Progenitor cell of endocrine pancreas (in vitro differentiated cells): ENCODE results near the gene CAPN12. TPM values are rescaled to one million over a fixed set of nuclear protein-coding genes. Genes with fewer than 3 reads are reported as not detected.

Experiments
- DNase-seq: peaks from one replicate; pipeline ENCODE4 v3.0.0; 2021; ENCODE audit warnings: low spot score; ENCODE audit not compliant: unreplicated experiment
- H3K27ac Mint-ChIP-seq: 2 replicates; pipeline ENCODE4 v1.8.0; 2021; ENCODE audit warnings: mild to moderate bottlenecking, moderate library complexity, mixed read lengths
- H3K27me3 Mint-ChIP-seq: 2 replicates; pipeline ENCODE4 v1.8.0; 2021; ENCODE audit warnings: mixed read lengths
- H3K36me3 Mint-ChIP-seq: 2 replicates; pipeline ENCODE4 v1.8.0; 2022; ENCODE audit warnings: mixed read lengths; ENCODE audit not compliant: insufficient read depth
- H3K4me1 Mint-ChIP-seq: 2 replicates; pipeline ENCODE4 v1.8.0; 2021; ENCODE audit warnings: low read depth, mixed read lengths
- H3K4me3 Mint-ChIP-seq: 2 replicates; pipeline ENCODE4 v1.8.0; 2021; ENCODE audit warnings: low read depth, mild to moderate bottlenecking, moderate library complexity, mixed read lengths
- H3K9me3 Mint-ChIP-seq: 2 replicates; pipeline ENCODE4 v1.8.0; 2021; ENCODE audit warnings: low read depth, mixed read lengths
- CTCF ChIP-seq: fragments of 200-600 bp; sonication (generic); IDR thresholded peaks from one replicate; pipeline ENCODE4 v1.5.0; 2021; ENCODE audit warnings: antibody characterized with exemption, mild to moderate bottlenecking; ENCODE audit not compliant: unreplicated experiment
- total RNA-seq: library from RNA; stranded (reverse); gene quantifications from 2 replicates; pipeline ENCODE4 v1.2.1, GENCODE V29; 2021

Gene CAPN12
- total RNA-seq, 1 donor from 2014 or later, result 4.1 TPM

- Mint-ChIP-seq H3K4me1 (peaks cover 65% of the 10 kb centered on the region), H3K4me3 (no peak overlapping the region), H3K36me3 (peaks cover 20% of the 10 kb centered on the region), H3K27ac (peak overlapping the region; percentile 99), H3K27me3 (no peaks in the 10 kb centered on the region), H3K9me3 (no peaks in the 10 kb centered on the region)
- TF ChIP-seq CTCF, result no peak
- no peak for DNase-seq
These were observed 54.1 kb downstream of the CAPN12 start for GRCh38 chr19:38690146-38690545.

GRCh38 chr19:38687837-38688378 lies 56.4 kb downstream of the CAPN12 start:
- no peak overlapping the region for H3K4me3 Mint-ChIP-seq
- no peaks in the 10 kb centered on the region for H3K27me3 Mint-ChIP-seq
- peaks cover under 1% of the 10 kb centered on the region for H3K9me3 Mint-ChIP-seq
- peak overlapping the region; percentile 100 for H3K27ac Mint-ChIP-seq
- H3K36me3 Mint-ChIP-seq, result peaks cover 20% of the 10 kb centered on the region
- TF ChIP-seq CTCF, result no peak
- peaks cover 64% of the 10 kb centered on the region for H3K4me1 Mint-ChIP-seq
- no peak for DNase-seq

GRCh38 chr19:38686530-38686888 lies 57.8 kb downstream of the CAPN12 start:
- Mint-ChIP-seq H3K27me3 (no peaks in the 10 kb centered on the region), H3K9me3 (peaks cover 3% of the 10 kb centered on the region), H3K4me3 (peak overlapping the region; percentile 19), H3K36me3 (peaks cover 23% of the 10 kb centered on the region), H3K27ac (peak overlapping the region; percentile 100), H3K4me1 (peaks cover 63% of the 10 kb centered on the region)
- TF ChIP-seq CTCF, result no peak
- no peak for DNase-seq

GRCh38 chr19:38685666-38686529 lies 58.4 kb downstream of the CAPN12 start:
- peak overlapping the region; percentile 14 for H3K4me3 Mint-ChIP-seq
- H3K9me3 Mint-ChIP-seq, result peaks cover 3% of the 10 kb centered on the region
- no peaks in the 10 kb centered on the region for H3K27me3 Mint-ChIP-seq
- DNase-seq, result no peak
- H3K36me3 Mint-ChIP-seq, result peaks cover 25% of the 10 kb centered on the region
- peak; percentile 60 for TF ChIP-seq CTCF
- peaks cover 65% of the 10 kb centered on the region for H3K4me1 Mint-ChIP-seq
- peak overlapping the region; percentile 100 for H3K27ac Mint-ChIP-seq

GRCh38 chr19:38684862-38685665 lies 59.2 kb downstream of the CAPN12 start:
- TF ChIP-seq CTCF, result no peak
- peaks cover 20% of the 10 kb centered on the region for H3K36me3 Mint-ChIP-seq
- DNase-seq, result no peak

More at GRCh38 chr19:38684862-38685665, 59.2 kb downstream of the CAPN12 start:
- Mint-ChIP-seq H3K4me1 (peaks cover 64% of the 10 kb centered on the region), H3K27me3 (no peaks in the 10 kb centered on the region), H3K4me3 (no peak overlapping the region), H3K9me3 (peaks cover 3% of the 10 kb centered on the region), H3K27ac (peak overlapping the region; percentile 100)
